ENCODE results near the gene TREML1.

Gene TREML1

GRCh38 chr6:41164551-41165120 is 10.5 kb upstream of the TREML1 start:
- no peaks in the 10 kb centered on the region for H3K36me3 Mint-ChIP-seq
- no peak overlapping the region for H3K27ac Mint-ChIP-seq
- peaks cover 15% of the 10 kb centered on the region for H3K4me1 Mint-ChIP-seq
- H3K9me3 Mint-ChIP-seq = no peaks in the 10 kb centered on the region
- no peak overlapping the region for H3K4me3 Mint-ChIP-seq
- H3K27me3 Mint-ChIP-seq = peaks cover 24% of the 10 kb centered on the region
- ATAC-seq = no peak

GRCh38 chr6:41163419-41163717 is 9.2 kb upstream of the TREML1 start:
- no peak for ATAC-seq
- Mint-ChIP-seq H3K4me3 (no peak overlapping the region), H3K27me3 (peaks cover 24% of the 10 kb centered on the region), H3K9me3 (no peaks in the 10 kb centered on the region), H3K4me1 (peaks cover 15% of the 10 kb centered on the region), H3K27ac (no peak overlapping the region), H3K36me3 (no peaks in the 10 kb centered on the region)

- Mint-ChIP-seq H3K27ac (no peak within 1 kb of the TSS), H3K4me3 (no peak within 1 kb of the TSS), H3K36me3 (no peaks in the 10 kb centered on the region), H3K27me3 (peaks cover 30% of the 10 kb centered on the region), H3K9me3 (no peaks in the 10 kb centered on the region), H3K4me1 (peaks cover 15% of the 10 kb centered on the region)
- no peak for ATAC-seq
These were observed 8.7 kb upstream of the TREML1 start, which contains the start of gene TREM2 for GRCh38 chr6:41162687-41163418. Gene TREM2 (minus strand): TSS chr6:41163116. CDS start chr6:41163082, 34 bp downstream.

GRCh38 chr6:41161851-41162552 is 7.9 kb upstream of the TREML1 start:
- Mint-ChIP-seq H3K27ac (no peak overlapping the region), H3K4me1 (peaks cover 11% of the 10 kb centered on the region), H3K4me3 (no peak overlapping the region), H3K36me3 (no peaks in the 10 kb centered on the region), H3K9me3 (no peaks in the 10 kb centered on the region), H3K27me3 (peaks cover 33% of the 10 kb centered on the region)
- ATAC-seq = no peak

GRCh38 chr6:41161380-41161779 is 7.2 kb upstream of the TREML1 start:
- no peak overlapping the region for H3K27ac Mint-ChIP-seq
- H3K36me3 Mint-ChIP-seq = no peaks in the 10 kb centered on the region
- H3K4me3 Mint-ChIP-seq = no peak overlapping the region
- H3K9me3 Mint-ChIP-seq = no peaks in the 10 kb centered on the region
- peaks cover 35% of the 10 kb centered on the region for H3K27me3 Mint-ChIP-seq
- peaks cover 9% of the 10 kb centered on the region for H3K4me1 Mint-ChIP-seq
- ATAC-seq = no peak

- ATAC-seq = no peak
- H3K27me3 Mint-ChIP-seq = peaks cover 36% of the 10 kb centered on the region
- H3K4me3 Mint-ChIP-seq = no peak overlapping the region
- no peak overlapping the region for H3K27ac Mint-ChIP-seq
- H3K9me3 Mint-ChIP-seq = no peaks in the 10 kb centered on the region
- H3K4me1 Mint-ChIP-seq = peaks cover 9% of the 10 kb centered on the region
- H3K36me3 Mint-ChIP-seq = no peaks in the 10 kb centered on the region
These were observed 6.8 kb upstream of the TREML1 start for GRCh38 chr6:41160933-41161332.

GRCh38 chr6:41159415-41160082 is 5.4 kb upstream of the TREML1 start:
- Mint-ChIP-seq H3K36me3 (no peaks in the 10 kb centered on the region), H3K9me3 (no peaks in the 10 kb centered on the region)
- ATAC-seq = no peak

GRCh38 chr6:41157323-41157722 is 3.2 kb upstream of the TREML1 start:
- Mint-ChIP-seq H3K9me3 (no peaks in the 10 kb centered on the region), H3K4me3 (no peak overlapping the region), H3K27me3 (peaks cover 31% of the 10 kb centered on the region), H3K4me1 (peaks cover 8% of the 10 kb centered on the region), H3K36me3 (no peaks in the 10 kb centered on the region), H3K27ac (no peak overlapping the region)
- no peak for ATAC-seq

More at GRCh38 chr6:41159415-41160082, 5.4 kb upstream of the TREML1 start:
- no peak overlapping the region for H3K27ac Mint-ChIP-seq
- H3K4me1 Mint-ChIP-seq = peaks cover 9% of the 10 kb centered on the region
- no peak overlapping the region for H3K4me3 Mint-ChIP-seq
- peaks cover 36% of the 10 kb centered on the region for H3K27me3 Mint-ChIP-seq

- H3K4me3 Mint-ChIP-seq = no peak overlapping the region
- no peak for ATAC-seq
- no peaks in the 10 kb centered on the region for H3K36me3 Mint-ChIP-seq
- H3K27ac Mint-ChIP-seq = no peak overlapping the region
- no peaks in the 10 kb centered on the region for H3K9me3 Mint-ChIP-seq
- H3K4me1 Mint-ChIP-seq = peaks cover 3% of the 10 kb centered on the region
- peaks cover 26% of the 10 kb centered on the region for H3K27me3 Mint-ChIP-seq
These were observed 2.6 kb upstream of the TREML1 start for GRCh38 chr6:41156771-41157170.

- H3K9me3 Mint-ChIP-seq = no peaks in the 10 kb centered on the region
- H3K27me3 Mint-ChIP-seq = peaks cover 22% of the 10 kb centered on the region
- no peaks in the 10 kb centered on the region for H3K4me1 Mint-ChIP-seq
- H3K36me3 Mint-ChIP-seq = no peaks in the 10 kb centered on the region
- no peak for ATAC-seq
- no peak overlapping the region for H3K27ac Mint-ChIP-seq
- H3K4me3 Mint-ChIP-seq = no peak overlapping the region
These were observed 1.9 kb upstream of the TREML1 start for GRCh38 chr6:41156001-41156400.

GRCh38 chr6:41155132-41155805 is 1.1 kb upstream of the TREML1 start:
- H3K4me1 Mint-ChIP-seq = no peaks in the 10 kb centered on the region
- no peak overlapping the region for H3K27ac Mint-ChIP-seq
- H3K4me3 Mint-ChIP-seq = no peak overlapping the region
- no peak for ATAC-seq
- H3K36me3 Mint-ChIP-seq = no peaks in the 10 kb centered on the region
- H3K27me3 Mint-ChIP-seq = peaks cover 22% of the 10 kb centered on the region
- no peaks in the 10 kb centered on the region for H3K9me3 Mint-ChIP-seq

GRCh38 chr6:41153451-41153850 is 696 bp downstream of the TREML1 start:
- Mint-ChIP-seq H3K4me3 (no peak overlapping the region), H3K27ac (no peak overlapping the region)
- peak; percentile 12 for ATAC-seq

GRCh38 chr6:41150671-41151070 is 3.5 kb downstream of the TREML1 start:
- H3K4me1 Mint-ChIP-seq = no peaks in the 10 kb centered on the region
- H3K4me3 Mint-ChIP-seq = no peak overlapping the region
- peaks cover 31% of the 10 kb centered on the region for H3K36me3 Mint-ChIP-seq

More at GRCh38 chr6:41153451-41153850, 696 bp downstream of the TREML1 start:
- Mint-ChIP-seq H3K27me3 (peaks cover 22% of the 10 kb centered on the region), H3K9me3 (no peaks in the 10 kb centered on the region), H3K36me3 (peaks cover 6% of the 10 kb centered on the region), H3K4me1 (no peaks in the 10 kb centered on the region)

GRCh38 chr6:41147917-41148316 is 6.2 kb downstream of the TREML1 start:
- ATAC-seq = no peak
- Mint-ChIP-seq H3K36me3 (peaks cover 46% of the 10 kb centered on the region), H3K4me1 (no peaks in the 10 kb centered on the region), H3K9me3 (no peaks in the 10 kb centered on the region), H3K27ac (no peak overlapping the region), H3K27me3 (no peaks in the 10 kb centered on the region), H3K4me3 (no peak overlapping the region)

More at GRCh38 chr6:41150671-41151070, 3.5 kb downstream of the TREML1 start:
- Mint-ChIP-seq H3K27ac (no peak overlapping the region), H3K9me3 (no peaks in the 10 kb centered on the region), H3K27me3 (no peaks in the 10 kb centered on the region)
- no peak for ATAC-seq

- Mint-ChIP-seq H3K27me3 (no peaks in the 10 kb centered on the region), H3K36me3 (peaks cover 32% of the 10 kb centered on the region), H3K4me3 (no peak overlapping the region), H3K4me1 (no peaks in the 10 kb centered on the region), H3K9me3 (no peaks in the 10 kb centered on the region), H3K27ac (no peak overlapping the region)
- ATAC-seq = no peak
These were observed 17.2 kb downstream of the TREML1 start for GRCh38 chr6:41136911-41137310.
